C4-2B (cell line): ENCODE results near the gene ATP2A1.

ENCODE experiments used
- H3K27ac ChIP-seq: fragments of 450-650 bp; 2 replicates; pipeline ENCODE4 v1.5.1; 2017
- ZFX ChIP-seq: fragments of 450-650 bp; IDR thresholded peaks from 2 replicates; pipeline ENCODE4 v1.6.1; 2017
- TF ChIP-seq, protein P1 (sequence below): fragments of 450-650 bp; conservative IDR thresholded peaks from 2 replicates; pipeline ENCODE4 v1.5.1; 2017; ENCODE audit warnings: mild to moderate bottlenecking

The ATP2A1 gene

DNA sequence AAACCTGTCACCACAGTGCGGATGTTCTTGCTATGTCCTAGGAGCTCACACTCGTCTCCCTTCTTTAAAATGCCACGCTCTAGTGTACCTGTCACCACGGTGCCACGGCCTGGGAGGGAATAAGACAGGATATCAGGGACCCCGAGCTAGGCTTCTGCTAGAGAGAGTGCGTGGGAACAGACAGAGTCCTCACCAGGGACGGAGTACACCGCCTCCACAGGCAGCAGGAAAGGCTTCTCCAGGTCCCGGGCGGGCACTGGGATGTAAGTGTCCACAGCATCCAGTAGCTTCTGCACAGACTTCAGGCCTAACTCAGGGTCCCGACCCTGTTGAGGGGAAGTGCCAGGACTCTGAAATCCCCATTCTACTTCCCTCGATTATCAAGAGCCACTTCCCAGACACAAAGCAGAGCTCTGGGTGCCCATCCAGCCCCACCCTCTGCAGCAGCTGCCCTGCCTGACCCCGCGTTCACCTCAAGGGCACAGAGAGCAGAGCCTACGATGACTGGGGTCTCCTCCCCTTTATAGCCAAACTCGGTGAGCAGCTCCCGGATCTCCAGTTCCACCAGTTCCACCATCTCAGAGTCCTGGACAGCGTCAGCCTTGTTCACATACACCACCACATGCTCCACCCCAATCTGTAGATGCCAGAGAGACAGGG is 33.9 kb upstream of the ATP2A1 start:
- H3K27ac ChIP-seq: no peak overlapping the region; the same call in 1 of the 2 replicates
- TF ChIP-seq ZFX: no peak
- TF ChIP-seq, protein P1, sequence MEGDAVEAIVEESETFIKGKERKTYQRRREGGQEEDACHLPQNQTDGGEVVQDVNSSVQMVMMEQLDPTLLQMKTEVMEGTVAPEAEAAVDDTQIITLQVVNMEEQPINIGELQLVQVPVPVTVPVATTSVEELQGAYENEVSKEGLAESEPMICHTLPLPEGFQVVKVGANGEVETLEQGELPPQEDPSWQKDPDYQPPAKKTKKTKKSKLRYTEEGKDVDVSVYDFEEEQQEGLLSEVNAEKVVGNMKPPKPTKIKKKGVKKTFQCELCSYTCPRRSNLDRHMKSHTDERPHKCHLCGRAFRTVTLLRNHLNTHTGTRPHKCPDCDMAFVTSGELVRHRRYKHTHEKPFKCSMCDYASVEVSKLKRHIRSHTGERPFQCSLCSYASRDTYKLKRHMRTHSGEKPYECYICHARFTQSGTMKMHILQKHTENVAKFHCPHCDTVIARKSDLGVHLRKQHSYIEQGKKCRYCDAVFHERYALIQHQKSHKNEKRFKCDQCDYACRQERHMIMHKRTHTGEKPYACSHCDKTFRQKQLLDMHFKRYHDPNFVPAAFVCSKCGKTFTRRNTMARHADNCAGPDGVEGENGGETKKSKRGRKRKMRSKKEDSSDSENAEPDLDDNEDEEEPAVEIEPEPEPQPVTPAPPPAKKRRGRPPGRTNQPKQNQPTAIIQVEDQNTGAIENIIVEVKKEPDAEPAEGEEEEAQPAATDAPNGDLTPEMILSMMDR: no peak

DNA sequence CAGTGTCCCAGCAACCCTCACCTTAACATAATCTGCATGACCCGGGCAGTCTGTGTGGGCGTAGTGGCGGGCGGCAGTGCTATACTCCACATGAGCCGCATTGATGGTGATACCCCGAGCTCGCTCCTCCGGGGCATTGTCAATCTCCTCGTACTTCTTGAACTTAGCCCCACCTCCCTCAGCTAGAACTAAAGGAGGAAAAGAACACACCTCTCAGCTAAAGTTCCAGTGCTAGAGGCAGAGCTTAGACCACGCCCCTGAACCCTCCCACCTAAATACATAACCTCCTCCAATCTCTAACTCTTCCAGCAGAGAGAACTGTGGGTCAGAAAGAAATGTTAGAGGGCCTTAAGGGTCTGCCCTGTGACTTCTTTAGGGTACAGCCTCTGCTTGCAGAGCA is 33.0 kb upstream of the ATP2A1 start:
- TF ChIP-seq, protein P1: no peak
- TF ChIP-seq ZFX: no peak
- peak overlapping the region; percentile 97 for H3K27ac ChIP-seq

DNA sequence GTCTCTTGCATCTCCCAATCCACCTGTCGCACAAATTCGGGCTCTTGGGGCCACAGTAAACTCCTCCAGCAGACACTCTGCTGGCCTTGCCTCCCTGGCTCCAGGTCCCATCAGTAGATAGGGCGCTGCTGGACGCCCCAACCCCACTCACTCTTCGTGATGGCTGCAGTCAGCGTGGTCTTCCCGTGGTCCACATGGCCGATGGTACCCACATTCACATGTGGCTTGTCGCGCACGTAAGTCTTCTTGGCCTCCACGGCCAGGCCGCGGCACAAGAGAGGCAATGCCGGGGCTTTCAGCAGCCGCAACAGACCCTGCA is 32.6 kb upstream of the ATP2A1 start:
- TF ChIP-seq, protein P1: no peak
- no peak for TF ChIP-seq ZFX
- H3K27ac ChIP-seq: peak overlapping the region; percentile 97

DNA sequence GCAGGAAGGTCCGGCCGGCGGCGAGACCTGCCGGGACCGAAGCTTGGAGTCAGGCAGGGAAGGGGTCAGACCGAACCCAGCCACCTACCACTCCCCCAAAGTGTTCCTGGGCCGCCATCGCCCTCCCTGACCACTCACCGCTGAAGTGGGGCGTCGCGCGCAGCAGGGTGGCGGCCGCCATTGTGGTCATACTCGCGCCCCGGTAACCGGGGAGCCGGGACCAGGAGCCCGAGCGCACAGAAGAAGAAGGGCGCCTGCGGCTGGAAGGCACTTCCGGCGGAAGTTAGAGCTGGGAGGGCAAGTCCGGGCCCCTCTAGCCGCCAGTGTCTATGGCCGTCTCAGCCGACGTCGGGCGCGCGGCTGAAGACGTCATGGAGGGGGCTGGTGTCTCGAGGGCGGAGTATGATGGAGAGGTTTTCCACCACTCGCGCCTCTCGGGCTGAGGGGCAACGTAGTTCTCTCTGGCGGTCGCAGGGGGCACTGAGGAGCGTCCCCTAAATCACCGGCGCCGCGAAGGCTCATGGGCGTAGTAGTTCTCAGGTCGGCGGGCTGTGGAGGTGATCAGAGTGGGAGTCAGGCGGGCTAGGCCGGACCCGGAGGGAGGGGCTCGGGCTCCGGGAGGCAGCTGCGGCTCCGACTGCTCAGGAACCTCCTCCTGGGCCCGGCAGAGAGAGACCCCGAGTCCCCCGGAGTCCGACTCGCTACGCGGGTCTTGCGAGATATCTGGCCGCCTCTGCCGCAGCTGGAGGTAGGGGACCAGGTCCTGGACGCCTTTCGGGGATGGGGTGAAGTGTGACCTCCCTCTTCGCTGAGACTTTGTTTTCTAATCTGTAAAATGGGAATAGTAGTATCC is 32.0 kb upstream of the ATP2A1 start, which contains the start of gene TUFM:
Gene TUFM (minus strand): TSS at position 269 of the 853 bp plus-strand sequence. CDS start 79 bp downstream, at position 190.
- peak within 1 kb of the TSS; percentile 97 for H3K27ac ChIP-seq
- TF ChIP-seq ZFX: peak; percentile 92
- TF ChIP-seq, protein P1: peak; percentile 84

DNA sequence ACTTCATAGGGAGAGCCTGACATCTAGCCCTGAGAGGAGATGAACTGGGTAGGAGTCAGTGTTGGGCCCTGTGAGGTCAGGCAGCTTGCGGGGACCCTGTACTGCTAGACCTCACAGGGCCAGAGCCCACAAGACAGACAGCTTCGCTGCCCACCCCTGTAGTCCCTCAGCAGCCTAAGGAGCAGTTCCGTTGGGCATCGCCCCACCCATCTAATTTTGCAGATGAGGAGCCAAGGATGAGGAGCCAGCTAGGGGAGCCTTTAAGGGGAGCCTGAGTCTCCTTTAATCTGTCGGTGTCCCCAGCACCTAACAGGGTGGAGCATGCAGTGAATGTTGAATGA is 31.4 kb upstream of the ATP2A1 start:
- TF ChIP-seq ZFX: no peak
- TF ChIP-seq, protein P1: no peak
- H3K27ac ChIP-seq: peak overlapping the region; percentile 97

DNA sequence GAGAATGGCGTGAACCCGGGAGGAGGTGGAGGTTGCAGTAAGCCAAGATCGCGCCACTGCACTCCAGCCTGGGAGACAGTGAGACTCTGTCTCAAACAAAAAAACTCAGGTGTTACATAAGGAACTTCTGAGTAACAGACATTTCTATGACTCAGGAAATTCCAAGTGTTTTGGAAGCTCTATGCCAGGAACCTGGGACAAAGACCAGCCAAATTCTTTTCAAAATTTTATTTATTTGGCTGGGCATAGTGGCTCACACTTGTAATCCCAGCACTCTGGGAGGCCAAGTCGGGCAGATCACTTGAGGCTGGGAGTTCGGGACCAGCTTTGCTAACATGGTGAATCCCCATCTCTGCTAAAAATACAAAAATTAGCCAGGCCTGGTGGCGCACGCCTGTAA is 19.9 kb upstream of the ATP2A1 start:
- H3K27ac ChIP-seq: no peak overlapping the region
- TF ChIP-seq ZFX: no peak
- TF ChIP-seq, protein P1: no peak

DNA sequence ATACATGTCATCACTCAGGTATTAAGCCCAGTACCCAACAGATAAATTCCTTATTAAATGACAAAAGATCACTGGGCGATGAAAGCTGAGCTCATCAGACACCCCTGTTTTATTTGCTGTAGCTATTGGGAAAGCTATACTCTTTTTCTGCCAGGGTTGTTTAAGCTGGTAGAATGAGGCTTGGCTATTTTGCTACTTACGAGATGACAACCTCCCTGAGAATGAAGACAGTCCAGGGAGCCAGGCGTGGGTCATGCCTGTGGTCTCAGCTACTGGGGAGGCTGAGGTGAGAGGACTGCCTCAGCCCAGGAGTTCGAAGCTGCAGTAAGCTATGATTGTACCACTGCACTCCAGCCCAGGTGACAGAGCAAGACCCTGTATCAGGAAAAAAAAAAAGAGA is 19.0 kb upstream of the ATP2A1 start:
- no peak overlapping the region for H3K27ac ChIP-seq
- TF ChIP-seq ZFX: no peak
- TF ChIP-seq, protein P1: no peak
